ENCODE data around the gene RAD52.

DNA sequence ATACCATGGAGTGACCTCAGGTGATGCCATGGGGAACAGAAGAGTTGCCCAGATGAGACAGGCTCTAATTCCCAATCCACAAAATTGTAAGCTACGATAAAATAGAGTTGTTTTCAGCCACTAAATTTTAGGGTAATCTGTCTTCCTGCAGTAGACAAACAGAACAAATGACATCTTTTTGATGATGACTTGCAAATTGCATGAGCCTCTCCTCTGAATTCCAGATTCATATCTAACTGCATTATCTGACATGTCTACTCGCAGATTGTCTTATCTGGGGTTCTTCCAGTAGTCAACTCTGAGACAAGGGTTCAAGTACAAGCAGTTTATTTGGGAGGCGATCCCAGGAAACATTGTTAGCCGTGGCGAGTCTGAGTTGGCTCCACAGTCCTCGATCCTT is 27.1 kb upstream of the RAD52 start:
- TF ChIP-seq, protein P1, sequence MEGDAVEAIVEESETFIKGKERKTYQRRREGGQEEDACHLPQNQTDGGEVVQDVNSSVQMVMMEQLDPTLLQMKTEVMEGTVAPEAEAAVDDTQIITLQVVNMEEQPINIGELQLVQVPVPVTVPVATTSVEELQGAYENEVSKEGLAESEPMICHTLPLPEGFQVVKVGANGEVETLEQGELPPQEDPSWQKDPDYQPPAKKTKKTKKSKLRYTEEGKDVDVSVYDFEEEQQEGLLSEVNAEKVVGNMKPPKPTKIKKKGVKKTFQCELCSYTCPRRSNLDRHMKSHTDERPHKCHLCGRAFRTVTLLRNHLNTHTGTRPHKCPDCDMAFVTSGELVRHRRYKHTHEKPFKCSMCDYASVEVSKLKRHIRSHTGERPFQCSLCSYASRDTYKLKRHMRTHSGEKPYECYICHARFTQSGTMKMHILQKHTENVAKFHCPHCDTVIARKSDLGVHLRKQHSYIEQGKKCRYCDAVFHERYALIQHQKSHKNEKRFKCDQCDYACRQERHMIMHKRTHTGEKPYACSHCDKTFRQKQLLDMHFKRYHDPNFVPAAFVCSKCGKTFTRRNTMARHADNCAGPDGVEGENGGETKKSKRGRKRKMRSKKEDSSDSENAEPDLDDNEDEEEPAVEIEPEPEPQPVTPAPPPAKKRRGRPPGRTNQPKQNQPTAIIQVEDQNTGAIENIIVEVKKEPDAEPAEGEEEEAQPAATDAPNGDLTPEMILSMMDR (conservative IDR thresholded peaks at IDR 0.05; ENCODE audit: low read length) = no peak
- no peak for TF ChIP-seq EZH2phosphoT487 (IDR thresholded peaks at IDR 0.05; ENCODE audit: borderline replicate concordance, low read depth, low read length)

Measured in OCI-LY7 (cell line).